Gastrocnemius medialis (tissue), 4 donors: ENCODE measurements around the gene SPATA13.

ENCODE experiments used
- CTCF ChIP-seq, 5 experiments: fragments of 450-650 bp in 3 of 5; fragments of 200-600 bp in 2 of 5; sonication (generic) in 2 of 5; IDR thresholded peaks in 4 of 5; conservative IDR thresholded peaks in 1 of 5; 1 replicate in 4 of 5; 2 replicates in 1 of 5; pipeline ENCODE4 v1.5.1; 2016 to 2019; ENCODE audit warnings: antibody characterized with exemption in 5 of 5, mild to moderate bottlenecking in 3 of 5, moderate library complexity in 3 of 5
- POLR2A ChIP-seq, 2 donors: fragments of 450-650 bp; IDR thresholded peaks; one replicate each; pipeline ENCODE4 v1.6.1; 2017; ENCODE audit warnings: antibody characterized with exemption in 2 of 2, mild to moderate bottlenecking in 2 of 2, moderate library complexity in 2 of 2

GRCh38 chr13:24270639-24271141, 110.2 kb downstream of the SPATA13 start:
- TF ChIP-seq POLR2A (IDR thresholded peaks at IDR 0.05) = peak in 1 of 2 donors; percentile 21
- TF ChIP-seq CTCF (IDR thresholded peaks at IDR 0.05 in 4 of 5, conservative IDR thresholded peaks at IDR 0.05 in 1 of 5) = peak in 4 of 5 experiments; percentile 23 to 70 (median 44)
